RWPE1 (cell line): Measurements from ENCODE around the gene WWOX.

Source experiments
- CTCF ChIA-PET: fragments of 350-600 bp; sonication (Branson Sonifier 250); formaldehyde crosslinking; extraction: SDS; loops from one replicate; lab custom pipeline; 2021; lab: Yijun Ruan, JAX
- POLR2A ChIA-PET: fragments of 400-600 bp; formaldehyde crosslinking; extraction: SDS; loops from one replicate; lab custom pipeline; 2020; ENCODE audit warnings: antibody characterized with exemption; ENCODE audit not compliant: low non-redundant PET; lab: Yijun Ruan, JAX
- DNase-seq: peaks from one replicate; pipeline ENCODE4 v3.0.0; 2012; ENCODE audit warnings: low spot score
- H3K27ac ChIP-seq: fragments of 450-650 bp; 2 replicates; pipeline ENCODE4 v1.5.1; 2017
- CTCF ChIP-seq: fragments of 450-650 bp; conservative IDR thresholded peaks from 2 replicates; pipeline ENCODE4 v1.5.1; 2017; ENCODE audit warnings: low read depth, mild to moderate bottlenecking

The WWOX gene

GRCh38 chr16:79155471-79155870 is 1056.0 kb downstream of the WWOX start:
- DNase-seq, result no peak
- CTCF ChIA-PET, result no interaction called here
- POLR2A ChIA-PET, result no interaction called here
- no peak overlapping the region for H3K27ac ChIP-seq
- TF ChIP-seq CTCF, result no peak

- ChIA-PET POLR2A (no interaction called here), CTCF (no interaction called here)
- H3K27ac ChIP-seq, result no peak overlapping the region
- no peak for DNase-seq
- no peak for TF ChIP-seq CTCF
These were observed 1056.5 kb downstream of the WWOX start for GRCh38 chr16:79155904-79156303.

- CTCF ChIA-PET, result no interaction called here
These were observed 1057.3 kb downstream of the WWOX start for GRCh38 chr16:79156761-79157160.

GRCh38 chr16:79158337-79158736 is 1058.9 kb downstream of the WWOX start:
- ChIA-PET CTCF (no interaction called here), POLR2A (no interaction called here)
- H3K27ac ChIP-seq, result no peak overlapping the region
- no peak for TF ChIP-seq CTCF
- no peak for DNase-seq

More at GRCh38 chr16:79156761-79157160, 1057.3 kb downstream of the WWOX start:
- H3K27ac ChIP-seq, result no peak overlapping the region
- POLR2A ChIA-PET, result no interaction called here
- DNase-seq, result no peak
- TF ChIP-seq CTCF, result no peak

GRCh38 chr16:79159261-79160049 is 1060.0 kb downstream of the WWOX start:
- CTCF ChIA-PET, result interaction anchor here (0.7 kb wide), 1 partner anchor 8 kb away, joined by 3 read pairs; no protein-coding TSS in a partner anchor
- DNase-seq, result no peak
- TF ChIP-seq CTCF, result no peak
- POLR2A ChIA-PET, result no interaction called here
- no peak overlapping the region for H3K27ac ChIP-seq

- H3K27ac ChIP-seq, result no peak overlapping the region
- no peak for TF ChIP-seq CTCF
- no peak for DNase-seq
- CTCF ChIA-PET, result no interaction called here
- POLR2A ChIA-PET, result no interaction called here
These were observed 1063.5 kb downstream of the WWOX start for GRCh38 chr16:79162977-79163376.
